ENCODE data around the gene SUSD1.

The SUSD1 gene

GRCh38 chr9:112041536-112042243, 133.4 kb downstream of the SUSD1 start:
- Histone ChIP-seq H3K4me3 (ENCODE audit: low read length in 2 of 2) (no peak overlapping the region), H3K4me1 (ENCODE audit: control insufficient read depth, insufficient read depth, low read length) (no peaks in the 10 kb centered on the region), H3K9me3 (ENCODE audit: control insufficient read depth in 2 of 2, low read length in 2 of 2) (no peaks in the 10 kb centered on the region), H3K27me3 (ENCODE audit: control insufficient read depth in 1 of 2, insufficient read depth in 2 of 2, low read length in 2 of 2) (no peaks in the 10 kb centered on the region), H3K27ac (ENCODE audit: low read length) (no peak overlapping the region), H3K9ac (ENCODE audit: low read length in 2 of 2) (no peak overlapping the region), H3K36me3 (ENCODE audit: control insufficient read depth in 2 of 2, insufficient read depth in 2 of 2, low read length in 2 of 2) (no peaks in the 10 kb centered on the region)

DNA sequence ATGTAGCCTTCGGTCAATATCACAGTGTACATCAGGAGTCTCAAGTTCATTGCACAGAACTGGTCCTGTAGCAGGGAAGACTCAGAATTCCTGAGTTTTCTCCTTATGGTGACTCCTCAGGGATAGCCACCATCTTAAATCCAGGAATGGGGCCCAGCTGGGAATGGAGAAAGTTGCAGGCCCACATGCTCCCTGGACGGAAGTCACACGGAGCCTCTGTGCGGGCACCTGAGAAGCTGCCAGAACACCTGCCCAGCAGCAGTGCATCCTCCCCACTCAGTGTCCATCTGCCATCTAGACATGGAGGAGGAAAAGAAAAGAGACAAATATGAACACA, 133.9 kb downstream of the SUSD1 start:
- no peaks in the 10 kb centered on the region for H3K9me3 ChIP-seq (ENCODE audit: control insufficient read depth in 2 of 2, low read length in 2 of 2)
- H3K27me3 ChIP-seq (ENCODE audit: control insufficient read depth in 1 of 2, insufficient read depth in 2 of 2, low read length in 2 of 2) = no peaks in the 10 kb centered on the region
- H3K36me3 ChIP-seq (ENCODE audit: control insufficient read depth in 2 of 2, insufficient read depth in 2 of 2, low read length in 2 of 2) = no peaks in the 10 kb centered on the region
- H3K27ac ChIP-seq (ENCODE audit: low read length) = no peak overlapping the region
- no peak overlapping the region for H3K4me3 ChIP-seq (ENCODE audit: low read length in 2 of 2)
- H3K4me1 ChIP-seq (ENCODE audit: control insufficient read depth, insufficient read depth, low read length) = no peaks in the 10 kb centered on the region
- H3K9ac ChIP-seq (ENCODE audit: low read length in 2 of 2) = no peak overlapping the region

DNA sequence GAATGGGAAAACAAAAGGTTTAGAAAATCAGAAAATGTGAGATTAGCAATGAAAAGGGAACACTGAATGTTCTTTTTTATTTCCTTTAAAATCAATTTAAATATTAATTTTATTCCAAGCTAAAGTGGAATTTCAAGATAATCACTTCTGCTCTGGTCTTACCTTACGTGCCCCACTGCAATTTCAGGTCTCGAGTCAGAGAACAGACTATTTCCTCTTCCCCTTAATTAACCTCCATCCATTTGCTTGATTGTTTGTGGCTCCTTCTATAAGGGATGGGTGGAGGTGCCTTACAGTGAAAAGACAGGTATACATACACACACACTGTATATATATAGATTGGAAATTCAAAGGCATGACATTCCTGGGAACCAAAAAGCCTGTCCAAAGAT, 137.1 kb downstream of the SUSD1 start:
- Histone ChIP-seq H3K4me1 (ENCODE audit: control insufficient read depth, insufficient read depth, low read length) (peaks cover 2% of the 10 kb centered on the region), H3K36me3 (ENCODE audit: control insufficient read depth in 2 of 2, insufficient read depth in 2 of 2, low read length in 2 of 2) (no peaks in the 10 kb centered on the region), H3K27me3 (ENCODE audit: control insufficient read depth in 1 of 2, insufficient read depth in 2 of 2, low read length in 2 of 2) (no peaks in the 10 kb centered on the region), H3K9ac (ENCODE audit: low read length in 2 of 2) (no peak overlapping the region), H3K4me3 (ENCODE audit: low read length in 2 of 2) (no peak overlapping the region), H3K27ac (ENCODE audit: low read length) (no peak overlapping the region), H3K9me3 (ENCODE audit: control insufficient read depth in 2 of 2, low read length in 2 of 2) (no peaks in the 10 kb centered on the region)

GRCh38 chr9:112037281-112038016, 137.6 kb downstream of the SUSD1 start:
- no peak overlapping the region for H3K27ac ChIP-seq (ENCODE audit: low read length)

DNA sequence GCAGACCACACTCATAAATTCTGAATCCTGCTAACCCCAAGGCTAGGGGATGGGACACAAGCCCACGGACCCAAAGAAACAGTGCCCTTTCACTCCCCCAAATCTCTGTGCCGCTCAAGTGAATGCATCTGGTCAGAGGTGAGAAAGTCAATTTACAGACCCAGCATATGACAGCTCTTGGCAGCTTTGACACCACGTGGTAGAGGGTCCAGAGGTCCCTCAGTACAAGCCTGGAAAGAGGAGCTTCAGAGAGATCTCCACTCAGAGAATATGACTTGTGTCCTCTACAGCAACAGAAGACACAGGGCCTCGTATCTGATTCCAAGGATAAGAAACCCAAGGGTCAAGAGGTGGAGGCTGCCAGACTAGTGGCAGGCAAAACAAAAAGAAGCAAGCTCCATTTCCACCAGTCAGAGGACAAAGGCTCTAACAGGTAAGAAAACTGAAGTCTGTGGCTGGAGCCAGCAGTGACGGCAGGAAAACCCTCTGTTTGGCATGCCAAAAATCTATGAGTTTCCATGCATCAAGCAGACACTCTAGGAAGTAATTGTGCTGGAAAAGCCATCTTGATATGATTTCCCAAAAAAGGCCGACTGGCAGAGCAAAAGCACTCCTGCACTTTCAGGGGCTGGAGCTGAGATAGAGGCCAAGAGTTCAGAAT, 139.8 kb downstream of the SUSD1 start:
- H3K27ac ChIP-seq (ENCODE audit: low read length) = no peak overlapping the region

More at GRCh38 chr9:112037281-112038016, 137.6 kb downstream of the SUSD1 start:
- Histone ChIP-seq H3K4me3 (ENCODE audit: low read length in 2 of 2) (no peak overlapping the region), H3K4me1 (ENCODE audit: control insufficient read depth, insufficient read depth, low read length) (peaks cover 2% of the 10 kb centered on the region), H3K9ac (ENCODE audit: low read length in 2 of 2) (no peak overlapping the region), H3K9me3 (ENCODE audit: control insufficient read depth in 2 of 2, low read length in 2 of 2) (no peaks in the 10 kb centered on the region), H3K36me3 (ENCODE audit: control insufficient read depth in 2 of 2, insufficient read depth in 2 of 2, low read length in 2 of 2) (no peaks in the 10 kb centered on the region), H3K27me3 (ENCODE audit: control insufficient read depth in 1 of 2, insufficient read depth in 2 of 2, low read length in 2 of 2) (no peaks in the 10 kb centered on the region)

DNA sequence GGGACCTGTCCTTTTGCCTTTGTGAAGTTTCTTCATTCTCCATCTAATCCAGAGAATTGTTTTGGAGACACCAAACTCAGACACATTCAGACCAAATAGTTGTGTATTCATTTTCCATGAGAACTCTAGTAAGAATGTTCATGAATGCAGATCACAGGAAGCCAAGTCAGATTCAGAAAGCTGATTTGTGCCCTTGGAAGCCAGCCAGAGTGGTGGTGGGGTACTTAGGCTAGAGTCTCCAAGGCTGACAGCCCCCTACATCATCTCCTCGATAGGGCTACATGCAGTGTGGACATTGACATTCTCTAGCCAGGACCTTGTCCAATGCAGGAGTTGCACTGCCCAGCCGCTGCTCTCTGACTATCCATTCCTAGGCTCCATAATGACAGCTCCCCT, 140.9 kb downstream of the SUSD1 start:
- H3K36me3 ChIP-seq (ENCODE audit: control insufficient read depth in 2 of 2, insufficient read depth in 2 of 2, low read length in 2 of 2) = no peaks in the 10 kb centered on the region
- H3K27ac ChIP-seq (ENCODE audit: low read length) = no peak overlapping the region
- no peaks in the 10 kb centered on the region for H3K9me3 ChIP-seq (ENCODE audit: control insufficient read depth in 2 of 2, low read length in 2 of 2)
- H3K4me3 ChIP-seq (ENCODE audit: low read length in 2 of 2) = no peak overlapping the region
- no peak overlapping the region for H3K9ac ChIP-seq (ENCODE audit: low read length in 2 of 2)
- H3K4me1 ChIP-seq (ENCODE audit: control insufficient read depth, insufficient read depth, low read length) = peaks cover 2% of the 10 kb centered on the region
- no peaks in the 10 kb centered on the region for H3K27me3 ChIP-seq (ENCODE audit: control insufficient read depth in 1 of 2, insufficient read depth in 2 of 2, low read length in 2 of 2)

More for the DNA sequence above, 139.8 kb downstream of the SUSD1 start:
- Histone ChIP-seq H3K4me3 (ENCODE audit: low read length in 2 of 2) (no peak overlapping the region), H3K27me3 (ENCODE audit: control insufficient read depth in 1 of 2, insufficient read depth in 2 of 2, low read length in 2 of 2) (no peaks in the 10 kb centered on the region), H3K9ac (ENCODE audit: low read length in 2 of 2) (no peak overlapping the region), H3K4me1 (ENCODE audit: control insufficient read depth, insufficient read depth, low read length) (peaks cover 2% of the 10 kb centered on the region), H3K36me3 (ENCODE audit: control insufficient read depth in 2 of 2, insufficient read depth in 2 of 2, low read length in 2 of 2) (no peaks in the 10 kb centered on the region), H3K9me3 (ENCODE audit: control insufficient read depth in 2 of 2, low read length in 2 of 2) (no peaks in the 10 kb centered on the region)

- Histone ChIP-seq H3K27ac (ENCODE audit: low read length) (no peak overlapping the region), H3K9ac (ENCODE audit: low read length in 2 of 2) (no peak overlapping the region), H3K4me1 (ENCODE audit: control insufficient read depth, insufficient read depth, low read length) (peaks cover 2% of the 10 kb centered on the region), H3K27me3 (ENCODE audit: control insufficient read depth in 1 of 2, insufficient read depth in 2 of 2, low read length in 2 of 2) (no peaks in the 10 kb centered on the region), H3K9me3 (ENCODE audit: control insufficient read depth in 2 of 2, low read length in 2 of 2) (no peaks in the 10 kb centered on the region), H3K4me3 (ENCODE audit: low read length in 2 of 2) (no peak overlapping the region), H3K36me3 (ENCODE audit: control insufficient read depth in 2 of 2, insufficient read depth in 2 of 2, low read length in 2 of 2) (no peaks in the 10 kb centered on the region)
Measured at GRCh38 chr9:112033237-112034215, 141.6 kb downstream of the SUSD1 start.

DNA sequence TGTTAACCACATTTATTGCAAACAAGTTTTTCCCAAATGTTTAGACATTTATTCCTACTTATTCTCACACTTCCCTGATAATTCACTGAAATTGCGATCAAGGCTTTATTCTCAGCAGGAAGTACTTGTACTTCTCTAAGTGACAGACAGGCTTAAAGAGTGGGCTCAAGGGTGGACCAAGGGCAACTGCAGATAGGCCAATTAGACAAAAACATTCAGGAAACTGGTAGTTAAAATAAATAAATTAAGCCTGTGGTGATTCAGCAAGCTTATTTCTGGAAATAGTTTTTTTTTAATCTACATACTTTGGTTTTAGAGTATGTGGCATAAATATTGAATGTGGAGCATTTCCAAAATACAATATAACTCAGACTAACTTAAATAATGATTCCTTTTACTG, 142.4 kb downstream of the SUSD1 start:
- Histone ChIP-seq H3K36me3 (ENCODE audit: control insufficient read depth in 2 of 2, insufficient read depth in 2 of 2, low read length in 2 of 2) (no peaks in the 10 kb centered on the region), H3K9ac (ENCODE audit: low read length in 2 of 2) (no peak overlapping the region), H3K4me1 (ENCODE audit: control insufficient read depth, insufficient read depth, low read length) (peaks cover 2% of the 10 kb centered on the region), H3K9me3 (ENCODE audit: control insufficient read depth in 2 of 2, low read length in 2 of 2) (no peaks in the 10 kb centered on the region), H3K27me3 (ENCODE audit: control insufficient read depth in 1 of 2, insufficient read depth in 2 of 2, low read length in 2 of 2) (no peaks in the 10 kb centered on the region), H3K4me3 (ENCODE audit: low read length in 2 of 2) (no peak overlapping the region), H3K27ac (ENCODE audit: low read length) (no peak overlapping the region)

DNA sequence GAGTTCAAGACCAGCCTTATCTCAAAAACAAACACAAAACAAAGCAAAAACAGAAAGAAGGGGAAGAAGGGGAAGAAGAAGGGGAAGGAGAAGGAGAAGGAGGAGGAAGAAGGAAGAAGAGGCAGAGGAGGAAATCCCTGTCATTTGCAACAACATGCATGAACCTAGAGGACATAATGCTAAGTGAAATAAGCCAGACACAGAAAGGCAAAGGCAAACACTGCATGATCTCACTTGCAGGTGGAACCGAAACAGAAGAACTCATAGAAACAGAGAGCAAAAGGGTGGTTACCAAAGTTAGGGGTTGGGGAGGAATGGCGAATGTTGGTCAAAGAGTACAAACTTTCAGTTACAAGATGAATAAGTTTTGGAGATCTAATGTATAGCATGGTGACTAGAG, 143.1 kb downstream of the SUSD1 start:
- no peak overlapping the region for H3K27ac ChIP-seq (ENCODE audit: low read length)

GRCh38 chr9:112031400-112031799, 143.7 kb downstream of the SUSD1 start:
- no peaks in the 10 kb centered on the region for H3K9me3 ChIP-seq (ENCODE audit: control insufficient read depth in 2 of 2, low read length in 2 of 2)
- peaks cover 2% of the 10 kb centered on the region for H3K4me1 ChIP-seq (ENCODE audit: control insufficient read depth, insufficient read depth, low read length)
- no peaks in the 10 kb centered on the region for H3K36me3 ChIP-seq (ENCODE audit: control insufficient read depth in 2 of 2, insufficient read depth in 2 of 2, low read length in 2 of 2)
- H3K9ac ChIP-seq (ENCODE audit: low read length in 2 of 2) = no peak overlapping the region
- H3K27ac ChIP-seq (ENCODE audit: low read length) = no peak overlapping the region
- H3K4me3 ChIP-seq (ENCODE audit: low read length in 2 of 2) = no peak overlapping the region
- no peaks in the 10 kb centered on the region for H3K27me3 ChIP-seq (ENCODE audit: control insufficient read depth in 1 of 2, insufficient read depth in 2 of 2, low read length in 2 of 2)

More for the DNA sequence above, 143.1 kb downstream of the SUSD1 start:
- Histone ChIP-seq H3K9ac (ENCODE audit: low read length in 2 of 2) (no peak overlapping the region), H3K9me3 (ENCODE audit: control insufficient read depth in 2 of 2, low read length in 2 of 2) (no peaks in the 10 kb centered on the region), H3K4me3 (ENCODE audit: low read length in 2 of 2) (no peak overlapping the region), H3K27me3 (ENCODE audit: control insufficient read depth in 1 of 2, insufficient read depth in 2 of 2, low read length in 2 of 2) (no peaks in the 10 kb centered on the region), H3K4me1 (ENCODE audit: control insufficient read depth, insufficient read depth, low read length) (peaks cover 2% of the 10 kb centered on the region), H3K36me3 (ENCODE audit: control insufficient read depth in 2 of 2, insufficient read depth in 2 of 2, low read length in 2 of 2) (no peaks in the 10 kb centered on the region)
